Mesenteric fat pad (tissue), 1 donor: ENCODE results near the gene MAFB. TPM values are rescaled to one million over a fixed set of nuclear protein-coding genes. Genes with fewer than 3 reads are reported as not detected.

Experiments
- DNase-seq: peaks from one replicate; pipeline ENCODE4 v3.0.0-alpha.2; 2020; ENCODE audit warnings: low spot score
- total RNA-seq: library from RNA; stranded (reverse); fragmentation: NEBNext Ultra II Directional; extraction: Animal tissue kit (Norgen Biotek cat#: 25700); gene quantifications from one replicate; pipeline ENCODE4 v1.2.1, GENCODE V29; 2021
- donor health status: DM: yes; HTN: yes; CAD: no.

Gene MAFB
- total RNA-seq, 1 donor from 2014 or later, result 86.0 TPM

DNA sequence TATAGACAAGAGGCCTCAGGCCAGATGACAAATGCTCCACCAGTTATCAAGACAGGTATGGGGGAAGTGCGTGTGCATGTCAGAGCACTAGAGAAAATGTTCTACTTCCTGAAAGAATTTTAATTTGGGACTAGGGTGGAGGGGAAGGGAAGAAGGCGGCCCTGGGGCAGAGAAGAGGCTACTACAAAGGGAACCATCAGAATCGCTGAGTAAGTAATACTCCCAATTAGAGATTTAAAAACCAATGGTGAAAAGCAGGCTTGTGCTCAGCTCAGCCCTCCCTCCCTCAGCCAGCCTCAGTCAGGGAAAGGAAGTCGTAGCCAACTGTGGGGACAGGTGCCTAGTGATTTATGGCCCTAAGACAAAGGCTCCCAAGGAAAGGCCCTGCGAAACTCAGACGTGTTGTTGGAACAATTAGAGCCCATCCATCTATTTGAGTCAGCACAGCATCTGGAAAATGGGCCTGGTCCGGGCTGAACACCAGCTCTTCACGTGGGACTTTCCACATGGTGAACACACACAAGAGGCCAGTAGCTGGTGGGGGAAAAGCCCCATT is 15.0 kb upstream of the MAFB start:
- DNase-seq, result no peak

DNA sequence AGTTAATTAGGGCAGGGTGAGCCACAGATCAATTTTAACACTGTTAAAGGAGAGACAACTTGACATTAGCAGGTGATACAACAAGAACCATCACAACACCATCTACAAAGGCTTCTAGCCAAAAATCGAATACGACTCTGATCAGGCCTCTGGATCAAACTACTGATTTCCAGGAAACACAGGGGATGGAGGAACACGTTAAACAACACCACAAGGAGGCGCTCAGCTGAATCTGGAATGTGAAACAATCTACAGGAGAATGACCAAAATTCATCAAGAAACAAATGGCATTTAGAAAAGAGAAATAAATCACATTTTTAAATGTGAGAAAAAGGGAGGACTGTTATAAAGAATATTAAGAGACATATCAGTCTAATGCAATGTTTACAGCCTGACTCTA is 13.5 kb upstream of the MAFB start:
- DNase-seq, result no peak

DNA sequence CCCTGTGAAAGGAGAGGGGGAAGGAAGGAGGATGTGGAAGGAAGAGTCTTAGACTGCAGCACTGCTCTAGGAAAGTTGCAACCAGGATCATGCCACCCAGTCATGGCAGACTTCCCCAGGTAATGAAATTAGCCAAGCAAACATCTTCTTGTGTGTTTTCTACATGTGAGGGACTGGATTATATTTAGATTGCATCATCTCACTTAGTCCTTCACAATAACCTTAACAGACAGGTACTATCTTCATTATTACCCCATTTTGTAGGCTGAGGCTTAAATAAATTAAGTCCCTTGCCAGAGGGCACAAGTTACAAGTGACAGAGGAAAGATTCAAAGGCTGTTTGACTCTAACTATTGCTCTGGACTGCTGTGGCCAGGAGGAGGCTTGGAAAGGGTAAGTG is 9.7 kb upstream of the MAFB start:
- DNase-seq, result no peak

DNA sequence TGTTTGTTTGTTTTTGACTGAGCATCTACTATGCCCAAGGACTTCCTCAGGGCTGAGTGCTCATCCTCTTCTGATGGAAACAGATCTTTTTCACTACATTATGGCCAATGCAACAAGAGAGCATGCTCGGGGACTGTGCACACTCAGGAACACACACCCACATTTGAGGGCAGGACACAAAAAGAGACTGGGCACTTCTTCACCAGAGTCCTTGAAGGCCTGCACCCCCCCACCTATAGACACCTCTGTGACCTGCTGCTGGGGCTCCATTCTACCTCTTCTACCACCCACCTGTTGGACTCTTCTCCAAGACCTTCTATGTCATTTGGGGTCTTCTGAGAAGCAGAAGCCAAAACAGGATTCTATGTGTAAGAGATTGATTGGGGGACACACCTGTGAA is 9.2 kb upstream of the MAFB start:
- no peak for DNase-seq

DNA sequence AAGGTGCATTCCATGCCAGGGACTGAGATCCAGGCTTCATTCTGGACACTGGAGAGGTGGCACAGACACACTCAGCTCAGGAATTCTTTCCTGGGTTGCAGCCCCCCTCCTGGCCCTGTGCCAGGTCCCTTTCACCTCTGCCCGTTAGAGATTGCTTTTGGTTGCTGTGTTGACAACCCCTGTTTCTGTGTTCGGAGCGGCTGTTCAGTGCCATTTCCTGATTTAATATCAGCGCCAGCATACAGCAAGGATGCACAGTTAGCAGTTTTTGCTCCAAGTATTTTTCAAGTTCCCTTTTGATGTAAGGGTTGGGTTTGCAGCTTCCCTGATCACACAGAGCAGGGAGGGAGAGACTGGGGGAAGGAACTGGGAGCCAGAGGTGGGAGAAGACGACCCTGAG is 8.5 kb upstream of the MAFB start:
- DNase-seq, result no peak

GRCh38 chr20:40695214-40695613 is 6.2 kb upstream of the MAFB start:
- DNase-seq, result no peak

- no peak for DNase-seq
These were observed 5.2 kb upstream of the MAFB start for GRCh38 chr20:40694246-40694645.

GRCh38 chr20:40692240-40693011 is 3.4 kb upstream of the MAFB start:
- peak; percentile 82 for DNase-seq

DNA sequence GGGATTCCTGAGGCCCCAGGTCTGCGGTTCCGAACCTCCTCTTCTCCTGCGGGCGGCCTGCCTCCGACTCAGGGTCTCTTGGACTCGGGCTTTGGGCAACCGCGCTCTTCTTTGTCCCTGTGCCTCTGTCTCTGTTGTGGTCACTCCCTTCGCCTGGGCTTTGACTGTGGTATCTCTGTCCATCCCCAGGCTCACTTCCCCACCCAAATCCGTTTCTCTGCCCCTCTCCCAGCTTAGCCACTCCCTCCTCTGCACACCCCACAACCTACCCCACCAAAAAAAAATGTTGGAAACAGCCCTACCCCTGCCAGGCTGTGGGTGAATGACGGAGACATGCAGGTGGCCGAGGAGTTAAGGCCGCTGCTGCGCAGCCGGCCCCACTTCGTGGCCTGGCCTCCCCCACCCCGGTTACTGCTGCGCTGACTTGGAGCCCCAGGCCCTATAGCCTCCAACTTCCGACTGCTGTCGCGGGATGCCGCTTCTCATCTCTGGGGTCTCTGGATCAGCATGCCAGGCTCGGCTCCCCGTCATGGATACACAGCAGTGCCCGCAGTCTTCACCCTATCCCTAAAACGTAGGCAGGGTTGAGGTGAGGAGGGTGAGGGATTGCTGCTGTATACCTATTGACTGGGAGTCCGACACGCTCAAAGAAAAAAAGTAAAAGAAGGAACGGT is 2.7 kb upstream of the MAFB start:
- peak; percentile 55 for DNase-seq

GRCh38 chr20:40690836-40691565 is 2.0 kb upstream of the MAFB start:
- peak; percentile 83 for DNase-seq

DNA sequence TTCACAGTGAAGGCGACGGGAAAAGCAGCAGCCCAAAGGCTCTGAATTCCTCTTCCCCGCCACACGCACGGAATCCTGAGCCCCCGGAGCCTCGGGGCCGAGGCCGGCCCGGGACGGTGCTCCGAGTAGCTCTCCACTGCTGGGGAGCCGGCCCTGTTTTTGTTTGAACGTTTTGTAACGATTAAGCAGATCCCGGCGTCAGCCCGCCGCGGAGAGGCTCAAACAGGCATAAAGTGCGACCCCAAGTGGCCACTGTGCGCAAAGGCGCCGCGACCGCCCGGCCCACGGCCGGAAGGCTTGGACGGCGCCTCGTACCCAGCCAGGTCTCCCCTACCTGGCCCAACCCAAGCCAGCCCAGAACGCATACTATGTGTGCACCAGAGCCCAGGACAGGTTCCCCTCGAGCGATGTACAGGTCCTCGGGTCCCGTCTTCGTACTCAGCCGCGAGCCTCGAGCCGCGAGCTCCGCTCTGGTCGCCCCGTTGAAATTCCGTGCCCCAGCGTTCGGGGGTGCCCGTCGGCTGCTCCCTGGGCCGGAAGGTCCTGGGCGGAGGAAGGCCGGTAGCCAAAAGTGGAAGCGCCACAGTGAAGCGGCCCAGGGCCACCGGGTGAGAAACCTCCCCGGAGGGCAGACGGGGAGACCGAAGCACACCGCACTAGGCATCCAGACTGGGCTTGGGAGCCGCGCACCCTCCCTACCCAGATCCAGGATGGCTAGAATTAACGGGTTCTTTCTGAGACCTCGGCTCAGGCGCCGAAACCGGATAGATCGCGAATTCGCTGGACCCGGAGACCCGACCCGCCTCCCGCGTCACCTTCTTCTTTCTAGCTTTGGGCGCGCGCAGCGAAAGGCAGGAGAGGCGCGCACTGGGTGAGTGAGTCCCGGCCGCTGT is 1.2 kb upstream of the MAFB start:
- DNase-seq, result peak; percentile 97

DNA sequence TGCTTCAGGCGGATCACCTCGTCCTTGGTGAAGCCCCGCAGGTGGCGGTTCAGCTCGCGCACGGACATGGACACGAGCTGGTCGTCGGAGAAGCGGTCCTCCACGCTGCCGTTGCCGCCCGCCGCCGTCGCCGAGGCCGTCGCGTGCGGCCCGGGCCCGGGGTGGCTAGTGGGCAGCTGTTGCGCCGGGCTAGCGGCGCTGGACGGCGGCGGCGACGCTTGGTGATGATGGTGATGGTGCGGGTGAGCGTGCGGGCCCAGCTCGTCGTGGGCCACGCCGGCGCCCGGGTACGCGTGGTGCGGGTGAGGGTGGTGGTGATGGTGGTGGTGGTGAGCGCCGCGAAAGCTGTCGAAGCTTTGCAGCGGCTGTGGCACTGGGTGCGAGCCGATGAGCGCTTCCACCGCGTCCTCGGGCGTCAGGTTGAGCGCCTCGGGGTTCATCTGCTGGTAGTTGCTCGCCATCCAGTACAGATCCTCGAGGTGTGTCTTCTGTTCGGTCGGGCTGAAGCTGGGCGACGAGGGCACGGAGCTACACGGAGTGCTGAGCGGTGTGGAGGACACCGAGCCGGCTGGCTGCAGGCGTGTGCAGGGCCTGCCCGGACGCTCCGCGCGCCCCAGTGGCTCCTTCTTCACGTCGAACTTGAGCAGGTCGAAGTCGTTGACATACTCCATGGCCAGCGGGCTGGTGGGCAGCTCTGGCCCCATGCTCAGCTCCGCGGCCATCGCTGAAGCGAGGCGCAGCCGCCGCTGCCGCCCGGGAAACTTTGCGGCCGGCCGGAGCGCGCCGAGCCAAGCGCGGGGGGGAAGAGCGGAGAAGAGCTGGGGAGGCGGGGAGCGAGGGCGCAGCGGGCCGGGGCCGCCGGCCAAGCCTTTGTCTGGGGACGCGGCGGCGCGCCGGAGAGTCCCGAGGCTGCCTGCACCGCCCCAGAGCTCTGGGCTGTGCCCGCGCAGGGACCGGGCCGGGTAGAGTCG is 622 bp downstream of the MAFB start:
- DNase-seq, result peak; percentile 90

DNA sequence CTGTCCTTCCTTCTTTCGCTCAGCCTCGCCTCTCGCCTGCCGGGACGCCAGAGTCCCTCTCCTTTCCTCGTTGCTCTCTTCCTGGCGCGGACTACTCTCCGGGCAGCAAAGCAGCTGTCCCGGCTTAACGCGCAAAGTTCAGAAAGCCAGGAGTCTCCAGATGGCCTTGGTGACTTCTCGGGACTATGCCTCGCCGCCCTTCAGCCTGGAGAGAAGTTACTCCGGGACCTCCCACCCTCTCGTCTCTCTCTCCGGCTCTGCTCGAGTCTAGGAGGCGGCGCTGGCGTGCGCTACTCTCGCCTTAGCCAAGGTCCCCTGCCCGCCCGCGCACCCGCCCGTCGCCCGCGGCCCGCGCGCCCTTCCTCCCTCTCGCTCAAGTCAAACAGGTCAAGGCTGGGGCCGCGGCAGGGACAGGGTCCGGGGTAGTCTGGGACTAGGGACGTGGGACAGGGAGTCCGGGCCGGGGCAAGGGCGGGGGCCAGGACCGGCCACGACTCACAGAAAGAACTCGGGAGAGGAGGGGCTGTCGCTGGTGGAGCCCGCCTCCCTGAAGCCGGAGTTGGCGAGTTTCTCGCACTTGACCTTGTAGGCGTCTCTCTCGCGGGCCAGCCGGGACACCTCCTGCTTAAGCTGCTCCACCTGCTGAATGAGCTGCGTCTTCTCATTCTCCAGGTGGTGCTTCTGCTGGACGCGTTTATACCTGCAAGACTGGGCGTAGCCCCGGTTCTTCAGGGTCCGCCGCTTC is 1.5 kb downstream of the MAFB start:
- peak; percentile 92 for DNase-seq

GRCh38 chr20:40686893-40687292 is 2.1 kb downstream of the MAFB start:
- DNase-seq, result no peak

- no peak for DNase-seq
These were observed 2.6 kb downstream of the MAFB start for GRCh38 chr20:40686434-40686882.

DNA sequence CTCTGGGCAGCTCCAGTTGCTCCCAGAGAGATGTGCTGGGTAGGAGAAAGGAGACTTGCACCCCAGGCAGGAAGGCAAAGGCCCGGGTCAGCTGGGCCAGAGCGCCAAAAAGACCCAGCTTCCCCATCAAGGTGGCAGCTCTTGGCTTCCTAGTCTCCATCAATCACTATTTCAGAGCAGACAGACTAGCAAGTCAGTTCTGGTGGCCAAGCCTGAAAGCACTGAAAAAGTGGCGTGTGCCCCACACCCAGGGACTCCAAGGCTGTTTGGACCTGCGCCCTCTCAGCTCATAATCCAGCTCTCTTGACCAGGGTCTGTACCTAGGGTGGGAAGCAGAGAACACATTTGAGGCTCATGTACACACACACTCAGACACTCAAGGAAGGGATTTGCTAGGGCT is 3.7 kb downstream of the MAFB start:
- DNase-seq, result peak; percentile 64

DNA sequence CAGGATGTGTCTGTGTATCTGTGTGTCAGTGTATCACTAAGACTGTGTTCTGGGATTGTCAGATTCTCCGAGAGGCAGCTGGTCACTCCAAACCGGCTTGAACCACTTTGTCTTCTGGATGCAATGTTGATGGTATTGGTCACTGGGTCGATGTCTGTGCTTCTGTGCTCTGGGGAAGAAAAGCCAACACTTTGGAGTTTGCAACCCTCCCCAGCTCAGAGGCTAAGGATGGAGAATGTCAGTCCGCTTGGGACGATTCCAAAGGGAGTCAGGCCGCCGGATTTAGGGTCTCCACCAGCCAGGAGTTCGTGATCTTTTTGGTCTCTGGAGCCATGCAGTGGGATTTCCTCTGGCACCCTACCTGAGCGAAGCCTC is 5.2 kb downstream of the MAFB start:
- peak; percentile 69 for DNase-seq

- peak; percentile 88 for DNase-seq
These were observed 5.7 kb downstream of the MAFB start for GRCh38 chr20:40683221-40683893.
